GM12878 (cell line): ENCODE results near the gene SNX7. TPM values are rescaled to one million over a fixed set of nuclear protein-coding genes. Genes with fewer than 3 reads are reported as not detected.

Source experiments
- ATAC-seq: fragments of 200-7000 bp; cut with Tn5 transposase; 3 replicates; pipeline ENCODE4 v1.9.1; 2020; ENCODE audit warnings: mild to moderate bottlenecking, moderate library complexity
- BruUV-seq: library from RNA; stranded (reverse); fragments of 400-500 nt; replicated peaks from 2 replicates; lab custom pipeline; 2021; lab: Mats Ljungman, UMichigan
- CTCF ChIA-PET: fragments of 300-600 bp; sonication (Branson Sonifier 250); formaldehyde crosslinking; extraction: SDS; loops from one replicate; lab custom pipeline; 2021; ENCODE audit warnings: inconsistent platforms; lab: Yijun Ruan, JAX
- POLR2A ChIA-PET: fragments of 350-600 bp; formaldehyde crosslinking; extraction: SDS; loops from one replicate; lab custom pipeline; 2021; ENCODE audit warnings: inconsistent platforms; lab: Charles Lee
- RAD21 ChIA-PET: fragments of 300-600 bp; sonication (Branson Sonifier 250); formaldehyde crosslinking; loops from one replicate; lab custom pipeline; 2023; ENCODE audit warnings: antibody characterized with exemption; ENCODE audit not compliant: unreplicated experiment; lab: Charles Lee
- SMC1A ChIA-PET: fragments of 300-600 bp; sonication (Branson Sonifier 250); formaldehyde crosslinking; loops from one replicate; lab custom pipeline; 2023; ENCODE audit not compliant: unreplicated experiment, uncharacterized antibody; lab: Charles Lee
- DNase-seq: peaks from one replicate; pipeline ENCODE4 v3.0.0-alpha.2; 2011; ENCODE audit warnings: low read depth, low spot score
- FAIRE-seq: peaks from 3 replicates; lab custom pipeline; 2011; peaks lifted over from hg19 to GRCh38; lab: Jason Lieb, UNC
- H2AFZ ChIP-seq: 2 replicates; pipeline ENCODE4 v1.6.0; 2011; ENCODE audit warnings: low read depth, low read length, control low read depth; ENCODE audit not compliant: control insufficient read depth
- H3K27ac ChIP-seq: 2 replicates; pipeline ENCODE4 v1.5.1; 2011; ENCODE audit warnings: control low read depth; ENCODE audit not compliant: control insufficient read depth, insufficient read depth
- H3K27me3 ChIP-seq, 2 experiments: replicated peaks in 1 of 2; 2 replicates each; pipeline versions ENCODE4 v1.6.0 to v1.6.1; 2011; ENCODE audit warnings: low read length in 1 of 2; ENCODE audit not compliant: control insufficient read depth in 2 of 2, insufficient read depth in 2 of 2
- H3K36me3 ChIP-seq, 2 experiments: 2 replicates each; pipeline ENCODE4 v1.5.1; 2011; ENCODE audit warnings: low read length in 1 of 2; ENCODE audit not compliant: control insufficient read depth in 2 of 2, insufficient read depth in 2 of 2
- H3K4me1 ChIP-seq: 2 replicates; pipeline ENCODE4 v1.6.1; 2011; ENCODE audit warnings: mild to moderate bottlenecking, low read length, moderate library complexity, mixed read lengths; ENCODE audit not compliant: control insufficient read depth, insufficient read depth
- H3K4me2 ChIP-seq: 2 replicates; pipeline ENCODE4 v1.6.0; 2011; ENCODE audit warnings: control low read depth; ENCODE audit not compliant: control insufficient read depth, insufficient read depth
- H3K4me3 ChIP-seq: fragments of 200-600 bp; sonication (generic); 2 replicates; pipeline ENCODE4 v1.5.1; 2016
- H3K79me2 ChIP-seq: 2 replicates; pipeline ENCODE4 v1.6.0; 2011; ENCODE audit warnings: low read length; ENCODE audit not compliant: control insufficient read depth, insufficient read depth
- H3K9ac ChIP-seq: 2 replicates; pipeline ENCODE4 v1.8.0; 2011; ENCODE audit warnings: low read length, control low read depth, mixed read lengths; ENCODE audit not compliant: control insufficient read depth, insufficient read depth
- H3K9me3 ChIP-seq: replicated peaks from 3 replicates; pipeline ENCODE4 v1.5.1; 2011; ENCODE audit warnings: mild to moderate bottlenecking, low read length; ENCODE audit not compliant: control insufficient read depth, insufficient read depth
- H4K20me1 ChIP-seq: 2 replicates; pipeline ENCODE4 v1.6.0; 2011; ENCODE audit not compliant: control insufficient read depth, insufficient read depth
- ATF2 ChIP-seq: IDR thresholded peaks from 2 replicates; pipeline ENCODE4 v1.6.1; 2012; ENCODE audit warnings: low read length, inconsistent platforms
- BACH1 ChIP-seq: fragments of 450-650 bp; IDR thresholded peaks from 2 replicates; pipeline ENCODE4 v1.6.1; 2017; ENCODE audit warnings: mild to moderate bottlenecking, borderline replicate concordance
- CHD4 ChIP-seq: fragments of 200-600 bp; sonication (generic); IDR thresholded peaks from 2 replicates; pipeline ENCODE4 v1.6.1; 2016; ENCODE audit warnings: mild to moderate bottlenecking
- CTCF ChIP-seq, 3 experiments: IDR thresholded peaks in 2 of 3; conservative IDR thresholded peaks in 1 of 3; 2 replicates each; pipeline ENCODE4 v1.5.1; 2011; ENCODE audit warnings: low read depth in 3 of 3, low read length in 3 of 3, mild to moderate bottlenecking in 3 of 3, control low read depth in 2 of 3, moderate library complexity in 2 of 3, inconsistent platforms in 1 of 3, mixed read lengths in 1 of 3; ENCODE audit not compliant: control insufficient read depth in 2 of 3, insufficient read depth in 1 of 3; ENCODE audit errors: extremely low read depth in 1 of 3
- E2F8 ChIP-seq: fragments of 450-650 bp; IDR thresholded peaks from 2 replicates; pipeline ENCODE4 v1.6.1; 2018; ENCODE audit warnings: mild to moderate bottlenecking, low read depth, moderate library complexity; ENCODE audit not compliant: partially characterized antibody
- FOS ChIP-seq: IDR thresholded peaks from 3 replicates; pipeline ENCODE4 v1.6.1; 2011; ENCODE audit warnings: borderline replicate concordance; ENCODE audit not compliant: insufficient read length; ENCODE audit errors: extremely low read depth
- KDM1A ChIP-seq: fragments of 200-600 bp; sonication (generic); IDR thresholded peaks from 2 replicates; pipeline ENCODE4 v1.6.1; 2016; ENCODE audit warnings: borderline replicate concordance
- NFXL1 ChIP-seq: fragments of 450-650 bp; IDR thresholded peaks from 2 replicates; pipeline ENCODE4 v1.6.1; 2017; ENCODE audit warnings: antibody characterized with exemption, mild to moderate bottlenecking, borderline replicate concordance
- NR2C2 ChIP-seq: IDR thresholded peaks from 2 replicates; pipeline ENCODE4 v1.6.1; 2011; ENCODE audit warnings: borderline replicate concordance, low read depth; ENCODE audit not compliant: control insufficient read depth, insufficient read length
- RUNX3 ChIP-seq: IDR thresholded peaks from 2 replicates; pipeline ENCODE4 v1.6.1; 2012; ENCODE audit warnings: low read length, inconsistent platforms
- SMC3 ChIP-seq: IDR thresholded peaks from 2 replicates; pipeline ENCODE4 v1.6.1; 2011; ENCODE audit warnings: low read length, improper control_type of control experiment, borderline replicate concordance
- ZNF274 ChIP-seq: IDR thresholded peaks from one replicate; pipeline ENCODE4 v1.8.0; 2011; ENCODE audit not compliant: insufficient read length, insufficient read depth
- WGBS: methylation state at CpG from one replicate; pipeline ENCODE4 v1.1.6; 2016; ENCODE audit warnings: low lambda C conversion rate; ENCODE audit not compliant: insufficient replicate concordance, insufficient coverage; ENCODE audit errors: missing lambda C conversion rate; 5-methylcytosine and 5-hydroxymethylcytosine counted together
- in situ Hi-C: fragments of 300-500 bp; cut with MboI; formaldehyde crosslinking; loops from 9 replicates; pipeline ENCODE4 v1.14.3; 2018; ENCODE audit warnings: mixed read lengths
- intact Hi-C: fragments of 100-400 bp; cut with micrococcal nuclease; formaldehyde crosslinking; loops from one replicate; pipeline ENCODE4 v1.14.2; 2022; ENCODE audit not compliant: unreplicated experiment
- polyA plus RNA-seq, 11 experiments: library from polyadenylated mRNA; depleted of rRNA in 4 of 11; unstranded in 6 of 11; stranded (reverse) in 5 of 11; fragments of >200 nt; fragmentation: Nextera tagmentation in 4 of 11; fragmentation: Illumina TruSeq in 1 of 11; extraction: Ambion mirVana in 4 of 11; extraction: Trizol in 1 of 11; gene quantifications; 1 replicate in 1 of 11; 2 replicates in 10 of 11; pipeline versions ENCODE4 v1.2.1 to v1.2.3, GENCODE V29; 2011 to 2016; ENCODE audit warnings: inconsistent platforms in 2 of 11, missing spikeins in 2 of 11, low read depth in 1 of 11
- total RNA-seq, 4 experiments: library from RNA; depleted of rRNA in 3 of 4; stranded (reverse); fragments of >200 nt in 3 of 4; fragmentation: Illumina TruSeq in 1 of 4; extraction: Trizol in 1 of 4; gene quantifications; 2 replicates each; pipeline versions ENCODE4 v1.2.1 to v1.2.3, GENCODE V29; 2013 to 2021
- TF ChIP-seq, protein P1 (sequence below): IDR thresholded peaks from 2 replicates; pipeline ENCODE4 v1.6.1; 2011; ENCODE audit warnings: borderline replicate concordance, low read depth, mild to moderate bottlenecking, moderate library complexity, mixed read lengths, low read length; ENCODE audit not compliant: insufficient read depth; ENCODE audit errors: extremely low read length
- TF ChIP-seq, protein P2 (sequence below): fragments of 450-650 bp; IDR thresholded peaks from 2 replicates; pipeline ENCODE4 v1.6.1; 2017; ENCODE audit warnings: low read depth, mild to moderate bottlenecking, moderate library complexity

SNX7 gene
- total and polyA plus RNA-seq, 10 of the 15 experiments (the other 5 are each of a cell fraction or from before 2014, with no cell fraction given), result 0.23 to 0.82 (median 0.34) TPM

- H4K20me1 ChIP-seq, result no peaks in the 10 kb centered on the region
- CTCF ChIA-PET, result interaction anchor here (0.7 to 6.0 kb wide), 18 partner anchors 12 to 778 kb away, joined by 3 to 57 read pairs (median 4); no protein-coding TSS in a partner anchor
- H3K27ac ChIP-seq, result no peak overlapping the region
- no TSS peak for BruUV-seq
- no peaks in the 10 kb centered on the region for H3K4me1 ChIP-seq
- RAD21 ChIA-PET, result interaction anchor here (0.5 to 1.8 kb wide), 12 partner anchors 10 to 1534 kb away, joined by 3 to 7 read pairs (median 4); no protein-coding TSS in a partner anchor
- POLR2A ChIA-PET, result no interaction called here
- H3K4me3 ChIP-seq, result no peak overlapping the region
- ATAC-seq (peak; percentile 59), FAIRE-seq (no peak), DNase-seq (no peak)
- H3K9ac ChIP-seq, result no peak overlapping the region
- intact Hi-C loops (no loop called here), in situ Hi-C loops (no loop called here)
- WGBS, result 0% methylated on average over 2 of the region's 2 CpGs
- no peaks in the 10 kb centered on the region for H3K79me2 ChIP-seq
- no peak overlapping the region for H2AFZ ChIP-seq
- H3K27me3 ChIP-seq, result no peaks in the 10 kb centered on the region
- H3K9me3 ChIP-seq, result no peaks in the 10 kb centered on the region
- SMC1A ChIA-PET, result interaction anchor here (0.6 to 3.5 kb wide), 19 partner anchors 11 to 731 kb away, joined by 3 to 42 read pairs (median 3); no protein-coding TSS in a partner anchor
- H3K36me3 ChIP-seq, result no peaks in the 10 kb centered on the region
- no peak overlapping the region for H3K4me2 ChIP-seq
- no peak for TF ChIP-seq NR2C2
- no peak for TF ChIP-seq KDM1A
- TF ChIP-seq RUNX3, result no peak
- TF ChIP-seq FOS, result no peak
- TF ChIP-seq CHD4, result no peak
- peak; percentile 27; the same call in 1 of the 2 replicates for TF ChIP-seq SMC3
- no peak for TF ChIP-seq ATF2
- TF ChIP-seq E2F8, result no peak
- TF ChIP-seq NFXL1, result no peak
- TF ChIP-seq, protein P1, sequence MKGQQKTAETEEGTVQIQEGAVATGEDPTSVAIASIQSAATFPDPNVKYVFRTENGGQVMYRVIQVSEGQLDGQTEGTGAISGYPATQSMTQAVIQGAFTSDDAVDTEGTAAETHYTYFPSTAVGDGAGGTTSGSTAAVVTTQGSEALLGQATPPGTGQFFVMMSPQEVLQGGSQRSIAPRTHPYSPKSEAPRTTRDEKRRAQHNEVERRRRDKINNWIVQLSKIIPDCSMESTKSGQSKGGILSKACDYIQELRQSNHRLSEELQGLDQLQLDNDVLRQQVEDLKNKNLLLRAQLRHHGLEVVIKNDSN, result no peak
- TF ChIP-seq, protein P2, sequence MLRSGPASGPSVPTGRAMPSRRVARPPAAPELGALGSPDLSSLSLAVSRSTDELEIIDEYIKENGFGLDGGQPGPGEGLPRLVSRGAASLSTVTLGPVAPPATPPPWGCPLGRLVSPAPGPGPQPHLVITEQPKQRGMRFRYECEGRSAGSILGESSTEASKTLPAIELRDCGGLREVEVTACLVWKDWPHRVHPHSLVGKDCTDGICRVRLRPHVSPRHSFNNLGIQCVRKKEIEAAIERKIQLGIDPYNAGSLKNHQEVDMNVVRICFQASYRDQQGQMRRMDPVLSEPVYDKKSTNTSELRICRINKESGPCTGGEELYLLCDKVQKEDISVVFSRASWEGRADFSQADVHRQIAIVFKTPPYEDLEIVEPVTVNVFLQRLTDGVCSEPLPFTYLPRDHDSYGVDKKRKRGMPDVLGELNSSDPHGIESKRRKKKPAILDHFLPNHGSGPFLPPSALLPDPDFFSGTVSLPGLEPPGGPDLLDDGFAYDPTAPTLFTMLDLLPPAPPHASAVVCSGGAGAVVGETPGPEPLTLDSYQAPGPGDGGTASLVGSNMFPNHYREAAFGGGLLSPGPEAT, result no peak
- no peak for TF ChIP-seq ZNF274
- TF ChIP-seq CTCF (IDR thresholded peaks at IDR 0.05 in 2 of 3, conservative IDR thresholded peaks at IDR 0.05 in 1 of 3; ENCODE audit: control insufficient read depth in 2 of 3, extremely low read depth in 1 of 3, insufficient read depth in 1 of 3, low read depth in 3 of 3, low read length in 3 of 3), result peak; percentile 18 to 42 (median 22); a peak in 2 of 6 replicates
- no peak for TF ChIP-seq BACH1
Observed at GRCh38 chr1:98749152-98749756, 87.7 kb downstream of the SNX7 start.
